HepG2 (cell line): ENCODE data around the gene SERPINA3. TPM values are rescaled to one million over a fixed set of nuclear protein-coding genes. Genes with fewer than 3 reads are reported as not detected.

Experiments
- ARNT2 ChIP-seq: sonication (generic); formaldehyde crosslinking; IDR thresholded peaks from 2 replicates; pipeline ENCODE4 v1.8.0; 2022; ENCODE audit warnings: mild to moderate bottlenecking, low read depth, missing genetic modification reagents, moderate library complexity
- CEBPG ChIP-seq: IDR thresholded peaks from 2 replicates; pipeline ENCODE4 v1.6.1; 2016
- CREBL2 ChIP-seq: sonication (generic); formaldehyde crosslinking; IDR thresholded peaks from 2 replicates; pipeline ENCODE4 v1.8.1; 2023; ENCODE audit warnings: missing genetic modification reagents, mild to moderate bottlenecking, borderline replicate concordance
- HMG20B ChIP-seq: conservative IDR thresholded peaks from 2 replicates; pipeline ENCODE4 v1.6.1; 2016; ENCODE audit warnings: missing genetic modification reagents, missing compliant biosample characterization
- MED1 ChIP-seq: sonication (generic); formaldehyde crosslinking; IDR thresholded peaks from 2 replicates; pipeline ENCODE4 v1.4.0; 2020; ENCODE audit warnings: missing genetic modification reagents
- MIER3 ChIP-seq: IDR thresholded peaks from 2 replicates; pipeline ENCODE4 v1.6.1; 2016; ENCODE audit warnings: missing compliant biosample characterization, borderline replicate concordance
- PCBP1 ChIP-seq: fragments of 200-400 bp; formaldehyde crosslinking; IDR thresholded peaks from 2 replicates; pipeline ENCODE4 v1.6.1; 2017; ENCODE audit warnings: mild to moderate bottlenecking, low read depth, low read length, borderline replicate concordance
- PLRG1 ChIP-seq: fragments of 450-650 bp; conservative IDR thresholded peaks from 2 replicates; pipeline ENCODE4 v1.6.1; 2016
- RFX1 ChIP-seq: fragments of 450-650 bp; IDR thresholded peaks from 2 replicates; pipeline ENCODE4 v1.6.1; 2017
- SOX6 ChIP-seq, 2 experiments: fragments of 450-650 bp in 1 of 2; sonication (generic) in 1 of 2; formaldehyde crosslinking in 1 of 2; IDR thresholded peaks; 2 replicates each; pipeline versions ENCODE4 v1.4.0 to v1.6.1; 2017 to 2020; ENCODE audit warnings: antibody characterized with exemption in 1 of 2, mild to moderate bottlenecking in 1 of 2, missing genetic modification reagents in 1 of 2
- TCF7 ChIP-seq: sonication (generic); IDR thresholded peaks from 2 replicates; pipeline ENCODE4 v1.6.1; 2016; ENCODE audit warnings: antibody characterized with exemption, low read depth
- ZMYM3 ChIP-seq: sonication (generic); formaldehyde crosslinking; IDR thresholded peaks from 2 replicates; pipeline ENCODE4 v1.5.1; 2020; ENCODE audit warnings: mild to moderate bottlenecking, missing genetic modification reagents
- ZNF644 ChIP-seq: IDR thresholded peaks from 2 replicates; pipeline ENCODE4 v1.6.1; 2016; ENCODE audit warnings: low read depth
- ZNF687 ChIP-seq: sonication (generic); formaldehyde crosslinking; IDR thresholded peaks from 2 replicates; pipeline ENCODE4 v1.5.1; 2020; ENCODE audit warnings: mild to moderate bottlenecking, missing genetic modification reagents, moderate library complexity
- ZNF747 ChIP-seq: sonication (generic); formaldehyde crosslinking; IDR thresholded peaks from 2 replicates; pipeline ENCODE4 v1.8.1; 2023; ENCODE audit warnings: missing genetic modification reagents, mild to moderate bottlenecking, borderline replicate concordance
- ZNF75D ChIP-seq: sonication (generic); formaldehyde crosslinking; IDR thresholded peaks from 2 replicates; pipeline ENCODE4 v1.8.1; 2023; ENCODE audit warnings: missing genetic modification reagents, mild to moderate bottlenecking, borderline replicate concordance
- ZNF850 ChIP-seq: sonication (generic); formaldehyde crosslinking; conservative IDR thresholded peaks from 2 replicates; pipeline ENCODE4 v1.9.0; 2021; ENCODE audit warnings: mild to moderate bottlenecking, missing genetic modification reagents
- ZSCAN9 ChIP-seq: IDR thresholded peaks from 2 replicates; pipeline ENCODE4 v1.6.1; 2016; ENCODE audit warnings: borderline replicate concordance
- polyA plus RNA-seq, 8 experiments: library from polyadenylated mRNA; depleted of rRNA in 3 of 8; stranded (reverse) in 7 of 8; unstranded in 1 of 8; fragments of >200 nt; fragmentation: Illumina TruSeq in 4 of 8; extraction: Trizol in 4 of 8; gene quantifications; 2 replicates each; pipeline versions ENCODE4 v1.2.1 to v1.2.3, GENCODE V29; 2011 to 2016; ENCODE audit warnings: low read depth in 4 of 8, missing spikeins in 1 of 8, mixed read lengths in 1 of 8; ENCODE audit not compliant: insufficient read depth in 1 of 8
- total RNA-seq, 5 experiments: library from RNA; depleted of rRNA; stranded (reverse); fragments of >200 nt; fragmentation: Illumina TruSeq; extraction: Trizol; gene quantifications; 2 replicates each; pipeline ENCODE4 v1.2.3, GENCODE V29; 2016; ENCODE audit warnings: low read depth in 1 of 5
- TF ChIP-seq, protein P1 (sequence below): sonication (generic); formaldehyde crosslinking; IDR thresholded peaks from 2 replicates; pipeline ENCODE4 v1.9.0; 2021; ENCODE audit warnings: missing genetic modification reagents, borderline replicate concordance
- TF ChIP-seq, protein P2 (sequence below): sonication (generic); formaldehyde crosslinking; IDR thresholded peaks from 2 replicates; pipeline ENCODE4 v1.5.0; 2020; ENCODE audit warnings: missing genetic modification reagents, mild to moderate bottlenecking, borderline replicate concordance

Gene SERPINA3
- total and polyA plus RNA-seq, 2 of the 13 experiments (the other 11 are each of a cell fraction or from before 2014, with no cell fraction given) = 825 to 2,200 TPM

DNA sequence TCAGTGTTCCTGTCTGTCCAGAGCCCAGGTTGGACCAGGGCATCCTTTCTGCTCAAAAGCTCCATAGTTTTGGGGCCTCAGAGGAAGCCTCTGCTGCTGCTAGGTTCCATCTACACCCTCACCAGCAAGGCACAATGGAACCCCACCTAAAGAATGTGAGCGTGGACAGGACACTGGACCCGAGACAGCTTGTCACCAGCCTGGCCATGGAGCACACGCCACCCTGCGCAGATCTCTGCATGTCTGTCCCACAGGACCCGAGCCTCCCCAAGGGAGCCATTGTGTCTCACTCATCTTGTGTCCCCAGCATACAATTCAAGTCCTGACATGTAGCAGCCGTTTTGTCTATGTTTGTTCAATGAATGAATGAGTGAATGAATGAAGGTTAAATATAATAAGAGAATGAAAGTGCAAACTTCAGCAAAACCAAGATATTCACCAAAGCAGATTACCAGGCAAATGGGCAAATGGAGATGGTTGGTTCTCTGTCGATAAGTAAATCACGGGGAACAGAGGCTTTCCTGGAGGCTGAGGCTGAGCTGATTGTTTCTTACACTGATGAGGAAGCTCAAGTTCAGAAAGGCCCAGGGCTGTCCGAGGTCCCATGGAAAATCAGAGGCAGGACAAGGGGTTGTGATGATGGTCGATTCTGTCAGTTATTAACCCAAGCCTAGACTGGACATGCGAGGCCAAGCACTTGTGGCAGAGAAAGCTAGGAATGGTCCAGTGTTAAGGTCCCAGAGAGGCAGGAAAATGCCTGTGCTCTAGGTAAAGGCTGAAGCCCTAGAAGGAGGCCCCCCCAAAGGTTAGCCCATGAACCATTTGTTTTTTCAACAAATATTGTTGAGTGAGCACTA is 27.0 kb downstream of the SERPINA3 start (continued):
- TF ChIP-seq ZNF687 (CRISPR knock-in tag) = peak; percentile 29; the same call in 1 of the 2 replicates
- no peak for TF ChIP-seq ZMYM3 (CRISPR knock-in tag)
- no peak for TF ChIP-seq SOX6 (IDR thresholded peaks at IDR 0.05)
- peak; percentile 36; the same call in 1 of the 2 replicates for TF ChIP-seq SOX6 (CRISPR knock-in tag; IDR thresholded peaks at IDR 0.05)
- TF ChIP-seq MED1 (CRISPR knock-in tag) = no peak
- TF ChIP-seq PCBP1 = no peak
- TF ChIP-seq, protein P1, sequence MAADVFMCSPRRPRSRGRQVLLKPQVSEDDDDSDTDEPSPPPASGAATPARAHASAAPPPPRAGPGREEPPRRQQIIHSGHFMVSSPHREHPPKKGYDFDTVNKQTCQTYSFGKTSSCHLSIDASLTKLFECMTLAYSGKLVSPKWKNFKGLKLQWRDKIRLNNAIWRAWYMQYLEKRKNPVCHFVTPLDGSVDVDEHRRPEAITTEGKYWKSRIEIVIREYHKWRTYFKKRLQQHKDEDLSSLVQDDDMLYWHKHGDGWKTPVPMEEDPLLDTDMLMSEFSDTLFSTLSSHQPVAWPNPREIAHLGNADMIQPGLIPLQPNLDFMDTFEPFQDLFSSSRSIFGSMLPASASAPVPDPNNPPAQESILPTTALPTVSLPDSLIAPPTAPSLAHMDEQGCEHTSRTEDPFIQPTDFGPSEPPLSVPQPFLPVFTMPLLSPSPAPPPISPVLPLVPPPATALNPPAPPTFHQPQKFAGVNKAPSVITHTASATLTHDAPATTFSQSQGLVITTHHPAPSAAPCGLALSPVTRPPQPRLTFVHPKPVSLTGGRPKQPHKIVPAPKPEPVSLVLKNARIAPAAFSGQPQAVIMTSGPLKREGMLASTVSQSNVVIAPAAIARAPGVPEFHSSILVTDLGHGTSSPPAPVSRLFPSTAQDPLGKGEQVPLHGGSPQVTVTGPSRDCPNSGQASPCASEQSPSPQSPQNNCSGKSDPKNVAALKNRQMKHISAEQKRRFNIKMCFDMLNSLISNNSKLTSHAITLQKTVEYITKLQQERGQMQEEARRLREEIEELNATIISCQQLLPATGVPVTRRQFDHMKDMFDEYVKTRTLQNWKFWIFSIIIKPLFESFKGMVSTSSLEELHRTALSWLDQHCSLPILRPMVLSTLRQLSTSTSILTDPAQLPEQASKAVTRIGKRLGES (CRISPR knock-in tag) = no peak
- no peak for TF ChIP-seq ZNF747 (CRISPR knock-in tag)
- no peak for TF ChIP-seq ZSCAN9 (CRISPR knock-in tag)
- no peak for TF ChIP-seq RFX1
- TF ChIP-seq, protein P2, sequence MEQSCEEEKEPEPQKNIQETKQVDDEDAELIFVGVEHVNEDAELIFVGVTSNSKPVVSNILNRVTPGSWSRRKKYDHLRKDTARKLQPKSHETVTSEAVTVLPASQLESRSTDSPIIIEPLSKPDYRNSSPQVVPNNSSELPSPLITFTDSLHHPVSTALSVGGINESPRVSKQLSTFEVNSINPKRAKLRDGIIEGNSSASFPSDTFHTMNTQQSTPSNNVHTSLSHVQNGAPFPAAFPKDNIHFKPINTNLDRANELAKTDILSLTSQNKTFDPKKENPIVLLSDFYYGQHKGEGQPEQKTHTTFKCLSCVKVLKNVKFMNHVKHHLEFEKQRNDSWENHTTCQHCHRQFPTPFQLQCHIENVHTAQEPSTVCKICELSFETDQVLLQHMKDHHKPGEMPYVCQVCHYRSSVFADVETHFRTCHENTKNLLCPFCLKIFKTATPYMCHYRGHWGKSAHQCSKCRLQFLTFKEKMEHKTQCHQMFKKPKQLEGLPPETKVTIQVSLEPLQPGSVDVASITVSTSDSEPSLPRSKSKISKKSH (CRISPR knock-in tag) = no peak
- 0 out of 2 replicates have a peak, but pooled peaks have one; percentile 22 for TF ChIP-seq ARNT2 (CRISPR knock-in tag)
- TF ChIP-seq MIER3 = no peak
- no peak for TF ChIP-seq HMG20B
- no peak for TF ChIP-seq TCF7
- TF ChIP-seq PLRG1 = no peak
- no peak for TF ChIP-seq CREBL2 (CRISPR knock-in tag)
- TF ChIP-seq ZNF75D = no peak
- no peak for TF ChIP-seq ZNF644 (CRISPR knock-in tag)
- no peak for TF ChIP-seq CEBPG (CRISPR knock-in tag)
- no peak for TF ChIP-seq ZNF850 (CRISPR knock-in tag)
